HG03558 (cell line): ENCODE data around the gene TNNI3.

Experiments used
- ATAC-seq: cut with Tn5 transposase; IDR thresholded peaks from one replicate; pipeline ENCODE4 v1.9.1; 2021; ENCODE audit warnings: moderate number of reproducible peaks; ENCODE audit not compliant: unreplicated experiment; ENCODE audit errors: extremely low read depth

Gene TNNI3

GRCh38 chr19:55149078-55150003, 8.2 kb downstream of the TNNI3 start, which contains the start of gene TNNT1:
Gene TNNT1 (minus strand): TSS chr19:55149206. CDS start chr19:55147157, 2,049 bp downstream.
- ATAC-seq: no peak

DNA sequence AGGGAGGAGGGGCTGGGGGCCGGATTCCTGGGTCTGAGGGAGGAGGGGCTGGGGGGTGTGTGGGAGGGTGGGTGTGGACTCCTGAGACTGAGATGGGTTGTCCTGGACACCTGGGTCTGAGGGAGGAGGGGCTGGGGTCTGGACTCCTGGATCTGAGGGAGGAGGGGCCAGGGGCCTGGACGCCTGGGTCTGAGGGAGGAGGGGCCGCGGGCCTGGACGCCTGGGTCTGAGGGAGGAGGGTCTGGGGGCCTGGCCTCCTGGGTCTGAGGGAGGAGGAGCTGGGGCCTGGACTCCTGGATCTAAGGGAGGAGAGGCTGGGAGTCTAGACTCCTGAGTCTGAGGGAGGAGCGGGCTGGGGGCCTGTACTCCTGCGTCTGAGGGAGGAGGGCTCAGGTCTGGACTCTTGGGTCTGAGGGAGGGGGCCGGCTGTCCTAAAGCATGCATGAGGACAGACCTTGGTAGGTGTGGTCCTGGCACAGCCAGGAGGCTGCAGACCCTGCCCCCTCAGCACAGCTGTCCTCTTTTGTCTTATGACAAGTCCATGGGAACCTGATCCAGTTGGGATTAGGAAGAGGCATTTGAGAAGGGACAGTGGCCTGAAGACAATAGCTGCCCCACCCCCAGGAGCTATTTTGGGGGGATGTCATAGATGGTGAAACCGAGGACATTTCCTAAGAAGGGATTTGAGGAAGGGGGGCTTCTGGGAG, 9.8 kb downstream of the TNNI3 start:
- no peak for ATAC-seq

DNA sequence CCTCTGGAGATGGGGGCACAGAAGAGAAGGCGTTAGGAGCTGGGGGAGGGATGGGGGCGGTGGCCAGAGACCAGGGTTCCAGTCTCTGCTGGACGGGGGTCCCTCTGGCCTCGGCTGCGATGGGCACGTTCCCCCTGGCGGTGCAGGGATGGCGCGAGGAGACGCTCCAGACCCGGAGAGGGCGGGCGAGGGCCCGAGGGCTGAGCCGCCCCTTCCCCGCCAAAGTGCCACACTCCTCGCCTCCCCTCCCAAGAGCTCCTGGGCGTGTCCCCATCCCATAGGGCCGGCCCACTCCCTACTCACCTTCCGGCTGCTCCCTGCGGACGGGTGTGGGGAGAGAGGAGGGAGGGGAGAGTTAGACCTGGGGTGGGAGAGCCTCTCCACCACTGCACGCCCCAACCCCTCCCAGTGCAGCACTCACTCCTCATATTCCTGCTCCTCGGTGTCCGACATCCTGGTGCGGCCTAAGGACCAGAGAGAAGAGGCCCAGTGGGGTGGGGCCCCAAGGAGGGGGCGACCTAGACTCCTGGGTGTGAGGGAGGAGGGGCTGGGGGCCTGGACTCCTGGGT, 10.7 kb downstream of the TNNI3 start:
- no peak for ATAC-seq

GRCh38 chr19:55146078-55146704, 11.3 kb downstream of the TNNI3 start:
- ATAC-seq: no peak

GRCh38 chr19:55145232-55145631, 12.3 kb downstream of the TNNI3 start:
- ATAC-seq: no peak

GRCh38 chr19:55141696-55142095, 15.8 kb downstream of the TNNI3 start:
- no peak for ATAC-seq

- ATAC-seq: no peak
Measured at GRCh38 chr19:55137915-55138314, 19.6 kb downstream of the TNNI3 start.

DNA sequence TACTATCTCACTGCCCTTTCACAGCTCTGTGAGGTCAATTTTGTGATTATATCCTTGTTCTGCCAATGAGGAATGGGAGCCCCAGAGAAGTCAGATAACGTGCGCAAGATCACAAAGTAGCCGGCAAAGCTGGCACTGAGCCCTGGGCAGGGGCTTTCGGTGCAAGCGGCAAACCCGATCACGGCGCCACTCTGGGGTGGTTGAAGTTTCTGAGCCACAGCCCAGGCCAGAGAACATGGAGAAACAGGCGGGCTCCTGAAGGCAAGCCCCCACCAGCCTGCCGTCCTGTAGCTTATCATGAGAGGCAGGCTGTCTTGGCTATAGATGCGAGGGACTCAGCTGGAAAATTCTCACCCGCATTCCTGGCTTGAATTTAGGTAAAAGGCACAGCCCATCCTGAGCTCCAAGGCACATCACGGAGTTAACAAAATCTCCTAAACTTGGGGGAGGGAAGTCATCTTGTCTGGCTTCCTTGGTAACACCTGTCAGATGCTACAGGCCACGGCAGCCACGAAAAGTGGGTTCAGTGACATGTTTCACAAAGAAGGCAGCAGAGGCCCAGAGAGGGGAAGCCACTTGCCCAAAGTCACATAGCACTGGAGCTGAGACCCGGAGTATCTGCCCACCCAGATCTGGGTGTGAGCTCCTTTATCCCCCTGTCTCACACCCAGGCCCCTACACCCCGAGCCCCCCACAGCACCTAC, 21.0 kb downstream of the TNNI3 start:
- no peak for ATAC-seq

GRCh38 chr19:55134736-55135135, 22.8 kb downstream of the TNNI3 start:
- no peak for ATAC-seq

DNA sequence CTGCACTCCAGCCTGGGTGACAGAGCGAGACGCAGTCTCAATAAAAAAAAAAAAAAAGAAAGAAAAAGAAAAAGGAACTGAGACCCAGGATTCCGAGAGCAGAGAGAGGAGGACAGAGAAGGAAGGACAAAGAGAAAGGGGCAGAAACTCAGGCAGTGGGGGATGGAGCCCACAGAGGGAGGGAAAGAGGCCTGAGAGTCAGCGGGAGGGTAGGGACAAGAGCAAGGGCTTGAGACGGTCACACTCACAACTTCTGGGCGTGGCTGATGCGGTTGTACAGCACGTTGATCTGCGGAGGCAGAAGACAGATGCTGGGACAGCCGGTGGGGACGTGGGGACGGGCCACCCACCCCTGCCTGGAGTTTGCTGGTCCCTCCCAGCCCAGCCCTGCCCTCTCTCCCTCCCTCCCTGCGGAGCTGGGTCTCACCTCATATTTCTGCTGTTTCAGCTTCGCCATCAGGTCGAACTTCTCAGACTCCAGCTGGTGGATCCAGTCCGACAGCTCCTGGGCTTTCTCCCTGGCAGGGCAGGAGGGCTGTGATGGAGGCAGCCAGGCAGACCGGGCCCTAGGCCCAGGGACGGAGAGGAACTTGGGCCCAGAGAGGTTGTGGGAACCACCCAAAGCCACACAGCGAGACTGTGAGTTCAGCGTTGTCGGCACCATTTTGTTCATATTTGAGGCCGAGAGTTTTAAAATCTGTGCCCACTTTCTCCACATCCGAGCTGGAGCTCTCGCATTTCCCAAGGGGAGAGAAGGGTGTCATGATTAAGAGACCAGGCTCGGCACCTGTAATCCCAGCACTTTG, 23.7 kb downstream of the TNNI3 start:
- ATAC-seq: no peak

- ATAC-seq: no peak
Measured at GRCh38 chr19:55132453-55133129, 24.9 kb downstream of the TNNI3 start.

DNA sequence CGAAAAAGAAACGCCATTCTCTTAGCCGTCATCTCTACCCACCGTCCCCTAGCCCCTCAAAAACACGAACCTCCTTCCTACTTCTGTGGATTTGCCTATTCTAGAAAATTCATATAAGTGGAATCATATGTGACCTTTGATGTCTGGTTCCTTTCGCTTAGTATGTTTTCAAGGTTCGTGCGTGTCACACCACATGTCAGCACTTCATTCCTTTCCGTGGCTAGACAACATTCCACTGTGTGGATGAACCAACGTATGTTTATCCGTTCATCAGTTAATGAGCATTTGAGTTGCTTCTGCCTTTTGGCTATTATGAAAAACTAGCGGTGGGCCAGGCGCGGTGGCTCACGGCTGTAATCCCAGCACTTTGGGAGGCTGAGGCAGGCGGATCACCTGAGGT, 26.1 kb downstream of the TNNI3 start:
- ATAC-seq: no peak

GRCh38 chr19:55119053-55119452, 38.5 kb downstream of the TNNI3 start:
- no peak for ATAC-seq

DNA sequence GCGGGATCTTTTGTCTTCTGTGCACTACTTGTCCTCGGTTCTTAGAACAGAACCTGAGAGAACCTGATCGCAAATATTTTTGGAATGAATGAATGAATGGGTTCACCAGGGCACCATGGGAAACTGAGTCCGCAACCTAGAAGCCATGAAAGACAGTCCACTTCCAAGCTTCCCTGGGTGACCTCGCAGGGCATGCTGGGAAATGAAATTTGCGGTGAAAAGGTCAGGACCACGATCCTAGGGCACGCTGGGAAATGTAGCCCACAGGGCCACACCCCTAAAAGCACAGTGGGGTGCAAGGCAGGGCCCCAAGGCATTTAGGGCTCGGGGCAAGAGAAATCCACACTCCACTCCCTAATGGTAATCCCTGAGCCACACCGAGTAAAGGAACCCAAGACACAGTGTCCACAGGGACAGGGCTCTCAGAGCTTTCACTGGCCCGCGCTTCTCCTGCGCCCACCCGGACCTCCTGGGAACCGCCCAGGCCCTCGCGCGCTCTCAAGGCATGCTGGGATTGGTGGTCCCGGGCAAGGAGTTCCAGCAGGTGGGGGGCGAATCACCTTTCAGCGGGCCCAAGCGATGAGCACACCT, 39.0 kb downstream of the TNNI3 start:
- no peak for ATAC-seq

- ATAC-seq: peak; percentile 70
Measured at GRCh38 chr19:55117663-55118391, 39.7 kb downstream of the TNNI3 start.

DNA sequence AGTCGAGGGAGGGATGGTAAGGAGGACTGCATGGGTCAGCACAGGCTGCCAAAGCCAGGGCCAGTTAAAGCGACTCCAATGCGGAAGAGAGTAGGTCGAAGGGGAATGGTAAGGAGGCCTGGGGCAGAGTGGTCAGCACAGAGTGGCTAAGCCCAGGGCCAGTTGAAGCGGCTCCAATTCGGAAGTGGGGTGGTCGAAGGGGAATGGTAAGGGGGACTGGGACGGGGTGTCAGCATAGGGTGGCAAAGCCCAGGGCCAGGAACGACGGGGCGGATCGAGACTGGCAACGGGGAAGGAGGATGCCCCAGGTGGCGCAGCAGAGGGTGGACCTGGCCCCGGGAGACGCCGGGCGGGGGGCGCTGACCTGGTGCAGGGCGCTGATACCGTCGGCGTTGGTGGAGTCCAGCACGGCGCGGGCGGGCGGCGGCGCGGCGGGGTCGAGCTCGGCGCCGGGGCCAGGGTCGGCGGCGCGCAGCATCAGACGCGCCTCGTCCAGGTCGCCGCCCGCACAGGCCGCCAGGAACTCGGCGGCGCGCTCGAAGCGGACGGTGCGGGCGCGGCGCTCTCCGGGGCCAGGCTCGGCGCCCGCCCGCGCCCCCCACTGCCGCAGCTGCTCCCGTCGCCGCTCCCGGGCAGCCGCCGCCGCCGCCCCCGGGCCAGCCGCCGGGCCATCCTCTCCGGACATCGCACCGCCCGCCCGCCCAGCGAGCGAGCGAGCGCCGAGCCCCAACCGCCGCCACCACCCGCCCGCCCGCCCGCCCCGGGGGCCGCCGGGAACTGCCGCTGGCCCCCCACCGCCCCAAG, 40.5 kb downstream of the TNNI3 start, which contains the start of gene PPP1R12C:
PPP1R12C (minus strand) TSS at position 779 of the 804 bp plus-strand sequence; CDS start at position 685, 94 bp downstream.
- ATAC-seq: no peak
